Glomerular endothelial cell (primary cell): ENCODE measurements around the gene DAAM2. TPM values are rescaled to one million over a fixed set of nuclear protein-coding genes. Genes with fewer than 3 reads are reported as not detected.

ENCODE experiments used
- DNase-seq: peaks from one replicate; pipeline ENCODE4 v3.0.0-alpha.2; 2011; ENCODE audit warnings: low read depth, low spot score; ENCODE audit errors: extremely low read depth
- total RNA-seq: library from RNA; depleted of rRNA; stranded (reverse); fragments of >200 nt; gene quantifications from 2 replicates; pipeline ENCODE4 v1.2.3, GENCODE V29; 2015

The DAAM2 gene
- total RNA-seq, 1 donor from 2014 or later = 1.2 TPM

GRCh38 chr6:39880594-39880993, 88.4 kb downstream of the DAAM2 start:
- no peak for DNase-seq

- no peak for DNase-seq
These were observed 89.8 kb downstream of the DAAM2 start for GRCh38 chr6:39881851-39882530.

- no peak for DNase-seq
These were observed 90.3 kb downstream of the DAAM2 start for GRCh38 chr6:39882531-39882899.

- DNase-seq = no peak
These were observed 92.5 kb downstream of the DAAM2 start for GRCh38 chr6:39884696-39885095.

- DNase-seq = no peak
These were observed 93.5 kb downstream of the DAAM2 start for GRCh38 chr6:39885691-39886090.

GRCh38 chr6:39886871-39887270, 94.7 kb downstream of the DAAM2 start:
- no peak for DNase-seq

- DNase-seq = no peak
These were observed 95.7 kb downstream of the DAAM2 start for GRCh38 chr6:39887692-39888450.

- no peak for DNase-seq
These were observed 97.1 kb downstream of the DAAM2 start for GRCh38 chr6:39889229-39889628.

- DNase-seq = no peak
These were observed 99.2 kb downstream of the DAAM2 start for GRCh38 chr6:39891353-39891752.

GRCh38 chr6:39891976-39892375, 99.8 kb downstream of the DAAM2 start:
- no peak for DNase-seq

- DNase-seq = no peak
These were observed 100.4 kb downstream of the DAAM2 start for GRCh38 chr6:39892490-39893129.

GRCh38 chr6:39893286-39893685, 101.1 kb downstream of the DAAM2 start:
- DNase-seq = no peak

GRCh38 chr6:39896701-39897100, 104.5 kb downstream of the DAAM2 start:
- no peak for DNase-seq

- no peak for DNase-seq
These were observed 105.5 kb downstream of the DAAM2 start for GRCh38 chr6:39897698-39898097.

GRCh38 chr6:39898625-39899024, 106.4 kb downstream of the DAAM2 start:
- DNase-seq = no peak

- no peak for DNase-seq
These were observed 107.5 kb downstream of the DAAM2 start for GRCh38 chr6:39899554-39900295.

- no peak for DNase-seq
These were observed 109.0 kb downstream of the DAAM2 start for GRCh38 chr6:39901116-39901655.

- no peak for DNase-seq
These were observed 109.5 kb downstream of the DAAM2 start for GRCh38 chr6:39901670-39902069.

- DNase-seq = no peak
These were observed 110.0 kb downstream of the DAAM2 start for GRCh38 chr6:39902136-39902535.

GRCh38 chr6:39902786-39903465, 110.8 kb downstream of the DAAM2 start:
- DNase-seq = no peak
